Activated naive CD4-positive, alpha-beta T cell treated with Interleukin-2 at 50 U/mL for 16 hours (primary cell): ENCODE measurements around the gene SLC44A5.

Experiments
- DNase-seq: peaks from one replicate; pipeline ENCODE4 v3.0.0-alpha.2; 2020

Gene SLC44A5

GRCh38 chr1:75170981-75171380 lies 439.9 kb downstream of the SLC44A5 start:
- DNase-seq: no peak

- DNase-seq: no peak
These were observed 440.9 kb downstream of the SLC44A5 start for GRCh38 chr1:75170011-75170410.

- DNase-seq: no peak
These were observed 444.1 kb downstream of the SLC44A5 start for GRCh38 chr1:75166821-75167220.

GRCh38 chr1:75165264-75165663 lies 445.6 kb downstream of the SLC44A5 start:
- no peak for DNase-seq

GRCh38 chr1:75159154-75159553 lies 451.8 kb downstream of the SLC44A5 start:
- no peak for DNase-seq
